A549 (cell line): ENCODE data around the gene RPS6KA3. TPM values are rescaled to one million over a fixed set of nuclear protein-coding genes. Genes with fewer than 3 reads are reported as not detected.

Experiments used
- ATAC-seq, 2 experiments: fragments of 200-7000 bp in 1 of 2; fragments of >200 bp in 1 of 2; cut with Nextera tagmentation in 1 of 2; cut with Tn5 transposase in 1 of 2; 3 replicates each; pipeline versions ENCODE4 v1.8.0 to v1.9.1; 2018 to 2020; ENCODE audit warnings: mild to moderate bottlenecking in 1 of 2, moderate library complexity in 1 of 2
- CTCF ChIA-PET: fragments of 300-600 bp; sonication (Branson Sonifier 250); formaldehyde crosslinking; extraction: SDS; loops from one replicate; lab custom pipeline; 2021; ENCODE audit warnings: antibody characterized with exemption, inconsistent platforms; lab: Yijun Ruan, JAX
- POLR2A ChIA-PET: fragments of 350-600 bp; formaldehyde crosslinking; extraction: SDS; loops from one replicate; lab custom pipeline; 2021; ENCODE audit warnings: antibody characterized with exemption, inconsistent platforms; lab: Yijun Ruan, JAX
- DNase-seq, 2 experiments: peaks; one replicate each; pipeline versions ENCODE4 v3.0.0 to v3.0.0-alpha.2; 2011 to 2016; ENCODE audit warnings: low read depth in 1 of 2, low spot score in 1 of 2
- FAIRE-seq: peaks from 2 replicates; lab custom pipeline; 2011; peaks lifted over from hg19 to GRCh38; lab: Jason Lieb, UNC
- H3K27ac ChIP-seq, 2 experiments: fragments of >200 bp; sonication (Bioruptor Twin); formaldehyde crosslinking; 3 replicates each; pipeline ENCODE4 v1.5.1; 2016 to 2017
- H3K4me1 ChIP-seq: fragments of >200 bp; sonication (Bioruptor Twin); formaldehyde crosslinking; 3 replicates; pipeline ENCODE4 v1.6.1; 2016
- H3K4me2 ChIP-seq: fragments of >200 bp; sonication (Bioruptor Twin); formaldehyde crosslinking; 3 replicates; pipeline ENCODE4 v1.6.1; 2016
- H3K4me3 ChIP-seq: fragments of >200 bp; sonication (Bioruptor Twin); formaldehyde crosslinking; 3 replicates; pipeline ENCODE4 v1.5.1; 2016
- H3K9me3 ChIP-seq: fragments of >200 bp; sonication (Bioruptor Twin); formaldehyde crosslinking; 3 replicates; pipeline ENCODE4 v1.6.1; 2016
- CHD4 ChIP-seq: fragments of 200-600 bp; sonication (generic); IDR thresholded peaks from 2 replicates; pipeline ENCODE4 v1.6.1; 2016; ENCODE audit warnings: antibody characterized with exemption, mild to moderate bottlenecking, borderline replicate concordance
- E2F6 ChIP-seq: IDR thresholded peaks from 2 replicates; pipeline ENCODE4 v1.6.1; 2012; ENCODE audit warnings: low read depth, borderline replicate concordance
- EHMT2 ChIP-seq: fragments of 200-600 bp; sonication (generic); IDR thresholded peaks from 2 replicates; pipeline ENCODE4 v1.6.1; 2016; ENCODE audit warnings: antibody characterized with exemption, low read depth, mild to moderate bottlenecking, moderate library complexity
- ELK1 ChIP-seq: fragments of 150-350 bp; IDR thresholded peaks from 2 replicates; pipeline ENCODE4 v1.6.1; 2014; ENCODE audit warnings: low read depth, mild to moderate bottlenecking, low read length
- FOSB ChIP-seq: fragments of 250-450 bp; sonication (Bioruptor Pico); IDR thresholded peaks from 2 replicates; pipeline ENCODE4 v1.5.0; 2020; ENCODE audit warnings: mild to moderate bottlenecking, moderate library complexity
- HES2 ChIP-seq: fragments of >200 bp; sonication (Bioruptor Twin); formaldehyde crosslinking; IDR thresholded peaks from 2 replicates; pipeline ENCODE4 v1.6.1; 2016
- HMGXB4 ChIP-seq: fragments of 250-450 bp; sonication (Bioruptor Pico); IDR thresholded peaks from 2 replicates; pipeline ENCODE4 v1.5.0; 2021; ENCODE audit warnings: mild to moderate bottlenecking, moderate library complexity, borderline replicate concordance
- HOXA7 ChIP-seq: fragments of 250-450 bp; sonication (Bioruptor Pico); IDR thresholded peaks from 2 replicates; pipeline ENCODE4 v1.5.0; 2020; ENCODE audit warnings: mild to moderate bottlenecking, moderate library complexity
- HOXB5 ChIP-seq: fragments of 250-450 bp; sonication (Bioruptor Pico); IDR thresholded peaks from 2 replicates; pipeline ENCODE4 v1.5.0; 2020; ENCODE audit warnings: mild to moderate bottlenecking, moderate library complexity
- JUN ChIP-seq, 2 experiments: fragments of >200 bp; sonication (Bioruptor Twin); formaldehyde crosslinking; IDR thresholded peaks; 2 replicates in 1 of 2; 3 replicates in 1 of 2; pipeline ENCODE4 v1.6.1; 2016 to 2017
- MAFK ChIP-seq: fragments of 450-650 bp; IDR thresholded peaks from 2 replicates; pipeline ENCODE4 v1.6.1; 2014; ENCODE audit not compliant: partially characterized antibody
- MAZ ChIP-seq: fragments of 150-350 bp; IDR thresholded peaks from 2 replicates; pipeline ENCODE4 v1.6.1; 2014; ENCODE audit warnings: antibody characterized with exemption, low read depth, low read length, borderline replicate concordance
- NFE2L2 ChIP-seq: fragments of 150-350 bp; conservative IDR thresholded peaks from 2 replicates; pipeline ENCODE4 v1.6.1; 2014; ENCODE audit warnings: low read length
- NPAS2 ChIP-seq: fragments of 250-450 bp; sonication (Bioruptor Pico); IDR thresholded peaks from 2 replicates; pipeline ENCODE4 v1.8.0; 2022; ENCODE audit warnings: mild to moderate bottlenecking, moderate library complexity, borderline replicate concordance
- PBX3 ChIP-seq: IDR thresholded peaks from 2 replicates; pipeline ENCODE4 v1.6.1; 2012
- PHF8 ChIP-seq: fragments of 200-600 bp; sonication (generic); IDR thresholded peaks from 2 replicates; pipeline ENCODE4 v1.6.1; 2016; ENCODE audit warnings: low read depth, mild to moderate bottlenecking, antibody characterized with exemption, moderate library complexity, borderline replicate concordance
- POLR2AphosphoS2 ChIP-seq: conservative IDR thresholded peaks from 2 replicates; pipeline ENCODE4 v1.6.1; 2012; ENCODE audit warnings: low read length, improper control_type of control experiment, inconsistent platforms
- RCOR1 ChIP-seq: fragments of 150-350 bp; IDR thresholded peaks from 2 replicates; pipeline ENCODE4 v1.6.1; 2014; ENCODE audit warnings: antibody characterized with exemption, low read length, low read depth
- RNF2 ChIP-seq: fragments of 200-600 bp; sonication (generic); IDR thresholded peaks from 2 replicates; pipeline ENCODE4 v1.6.1; 2016; ENCODE audit warnings: low read depth, mild to moderate bottlenecking, antibody characterized with exemption, moderate library complexity, borderline replicate concordance
- SREBF2 ChIP-seq: fragments of 450-650 bp; IDR thresholded peaks from 2 replicates; pipeline ENCODE4 v1.6.1; 2014; ENCODE audit warnings: mild to moderate bottlenecking, moderate library complexity
- TFCP2L1 ChIP-seq: fragments of 250-450 bp; sonication (Bioruptor Pico); IDR thresholded peaks from 2 replicates; pipeline ENCODE4 v1.5.0; 2021; ENCODE audit warnings: mild to moderate bottlenecking
- TP53 ChIP-seq: fragments of 250-450 bp; sonication (Bioruptor Pico); IDR thresholded peaks from 2 replicates; pipeline ENCODE4 v1.5.0; 2021; ENCODE audit warnings: mild to moderate bottlenecking, moderate library complexity
- ZFP36 ChIP-seq: fragments of 450-650 bp; IDR thresholded peaks from 2 replicates; pipeline ENCODE4 v1.6.1; 2014; ENCODE audit warnings: borderline replicate concordance; ENCODE audit not compliant: partially characterized antibody
- ZNF302 ChIP-seq: fragments of 250-450 bp; sonication (Bioruptor Pico); IDR thresholded peaks from 2 replicates; pipeline ENCODE4 v1.9.0; 2021; ENCODE audit warnings: inconsistent platforms, mild to moderate bottlenecking, moderate library complexity
- ZSCAN20 ChIP-seq: fragments of 250-450 bp; sonication (Bioruptor Pico); IDR thresholded peaks from 2 replicates; pipeline ENCODE4 v1.8.0; 2022; ENCODE audit warnings: mild to moderate bottlenecking, moderate library complexity
- WGBS: methylation state at CpG from one replicate; pipeline ENCODE4 v1.1.6; 2017; ENCODE audit errors: missing lambda C conversion rate; 5-methylcytosine and 5-hydroxymethylcytosine counted together
- polyA plus RNA-seq, 4 experiments: library from polyadenylated mRNA; depleted of rRNA in 3 of 4; stranded (reverse); fragments of >200 nt; fragmentation: RNase III in 1 of 4; extraction: RNeasy Plus Mini Kit Qiagen cat#74134 plus additional on column Dnase treatment in 1 of 4; gene quantifications; 2 replicates in 3 of 4; 3 replicates in 1 of 4; pipeline ENCODE4 v1.2.3, GENCODE V29; 2011 to 2017

Gene RPS6KA3
- polyA plus RNA-seq, 2 of the 4 experiments (the other 2 are of a cell fraction), result 41.1 to 117 TPM

- Histone ChIP-seq H3K4me1 (no peaks in the 10 kb centered on the region), H3K4me3 (no peak overlapping the region), H3K27ac (no peak overlapping the region), H3K4me2 (no peak overlapping the region), H3K9me3 (no peaks in the 10 kb centered on the region)
- FAIRE-seq (no peak), ATAC-seq (no peak), DNase-seq (no peak)
- TF ChIP-seq NFE2L2, result no peak
- TF ChIP-seq ZNF302 (CRISPR knock-in tag), result no peak
- TF ChIP-seq NPAS2, result no peak
- TF ChIP-seq ZFP36, result no peak
- no peak for TF ChIP-seq HOXB5 (CRISPR knock-in tag)
- no peak for TF ChIP-seq TFCP2L1 (CRISPR knock-in tag)
- no peak for TF ChIP-seq EHMT2
- TF ChIP-seq E2F6, result no peak
- no peak for TF ChIP-seq MAFK
- no peak for TF ChIP-seq HES2
- TF ChIP-seq ELK1, result no peak
- no peak for TF ChIP-seq HMGXB4 (CRISPR knock-in tag)
- TF ChIP-seq PBX3, result no peak
- no peak for TF ChIP-seq RNF2
- TF ChIP-seq HOXA7, result no peak
- no peak for TF ChIP-seq MAZ
- TF ChIP-seq CHD4, result no peak
- CTCF ChIA-PET, result no interaction called here
- POLR2A ChIA-PET, result no interaction called here
These were observed 27.6 kb upstream of the RPS6KA3 start for GRCh38 chrX:20294284-20294683.

GRCh38 chrX:20285511-20285910 is 18.8 kb upstream of the RPS6KA3 start:
- 6% methylated on average over 2 of the region's 2 CpGs for WGBS
- no peak for ATAC-seq
- no peak for TF ChIP-seq ZSCAN20 (CRISPR knock-in tag)
- no peak for TF ChIP-seq TP53 (CRISPR knock-in tag)
- no peak for TF ChIP-seq FOSB (CRISPR knock-in tag)
- no peak for TF ChIP-seq POLR2AphosphoS2
- TF ChIP-seq RNF2, result no peak
- TF ChIP-seq SREBF2, result no peak
- no peak for TF ChIP-seq JUN (IDR thresholded peaks at IDR 0.05)
- TF ChIP-seq ELK1, result no peak
- TF ChIP-seq PHF8, result no peak
- TF ChIP-seq E2F6, result no peak
- no peak for TF ChIP-seq RCOR1
- TF ChIP-seq ZFP36, result no peak
- no peak for DNase-seq
- ChIA-PET POLR2A (no interaction called here), CTCF (no interaction called here)
- Histone ChIP-seq H3K4me2 (no peak overlapping the region), H3K4me1 (no peaks in the 10 kb centered on the region), H3K4me3 (no peak overlapping the region), H3K9me3 (peaks cover 3% of the 10 kb centered on the region; the same call in 1 of the 3 replicates), H3K27ac (no peak overlapping the region)
- FAIRE-seq, result peak; percentile 32
